NCI-H2171 (cell line): ENCODE results near the gene F12.
"Not testable (repeated sequence)": the region's sequence is repeated elsewhere in the genome, so short reads cannot be mapped to it uniquely, and the experiment has no call there.

Experiments used
- DNase-seq: peaks from one replicate; lab custom pipeline; 2025; lab: John Stamatoyannopoulos, UW

F12 gene

GRCh38 chr5:177387405-177387804 is 22.0 kb downstream of the F12 start:
- no peak for DNase-seq

GRCh38 chr5:177386542-177386941 is 22.8 kb downstream of the F12 start:
- no peak for DNase-seq

GRCh38 chr5:177385720-177386119 is 23.6 kb downstream of the F12 start:
- DNase-seq = no peak

- no peak for DNase-seq
Measured at GRCh38 chr5:177384134-177384533, 25.2 kb downstream of the F12 start, which contains the start of gene SLC34A1. SLC34A1 (plus strand) TSS chr5:177384434; CDS start chr5:177385742, 1,308 bp downstream.

- no peak for DNase-seq
Measured at GRCh38 chr5:177383181-177383580, 26.2 kb downstream of the F12 start.

GRCh38 chr5:177382423-177383029 is 26.8 kb downstream of the F12 start:
- no peak for DNase-seq

GRCh38 chr5:177380805-177381126 is 28.6 kb downstream of the F12 start:
- DNase-seq = no peak

GRCh38 chr5:177378884-177379883 is 30.2 kb downstream of the F12 start:
- DNase-seq = no peak

- no peak for DNase-seq
Measured at GRCh38 chr5:177377851-177378776, 31.2 kb downstream of the F12 start.

- no peak for DNase-seq
Measured at GRCh38 chr5:177376107-177376506, 33.3 kb downstream of the F12 start.

- not testable (repeated sequence) for DNase-seq
Measured at GRCh38 chr5:177375516-177375915, 33.8 kb downstream of the F12 start.

- DNase-seq = no peak
Measured at GRCh38 chr5:177374211-177374610, 35.2 kb downstream of the F12 start.

- DNase-seq = no peak
Measured at GRCh38 chr5:177373806-177374205, 35.6 kb downstream of the F12 start.

GRCh38 chr5:177372910-177373309 is 36.5 kb downstream of the F12 start:
- DNase-seq = no peak

- DNase-seq = no peak
Measured at GRCh38 chr5:177372034-177372896, 37.1 kb downstream of the F12 start.

- DNase-seq = no peak
Measured at GRCh38 chr5:177371120-177372033, 38.0 kb downstream of the F12 start.

GRCh38 chr5:177370488-177371119 is 38.8 kb downstream of the F12 start:
- peak; percentile 22 for DNase-seq

- no peak for DNase-seq
Measured at GRCh38 chr5:177369645-177370440, 39.5 kb downstream of the F12 start.
